ENCODE data around the gene OPN5.

Gene OPN5

GRCh38 chr6:47875593-47875992, 93.8 kb downstream of the OPN5 start:
- Histone ChIP-seq H3K27ac (ENCODE audit: low read length) (no peak overlapping the region), H3K4me3 (ENCODE audit: low read length) (no peak overlapping the region), H3K9me3 (ENCODE audit: insufficient read depth, low read depth, low read length) (no peaks in the 10 kb centered on the region), H3K27me3 (ENCODE audit: insufficient read depth, low read length) (no peaks in the 10 kb centered on the region), H3K36me3 (ENCODE audit: insufficient read depth, low read depth, low read length) (no peaks in the 10 kb centered on the region), H3K9ac (ENCODE audit: low read depth, low read length) (no peak overlapping the region), H3K4me1 (ENCODE audit: insufficient read depth, low read length) (peaks cover 5% of the 10 kb centered on the region; the same call in 1 of the 2 replicates)
